ENCODE data around the gene TMEM135.

Gene TMEM135

GRCh38 chr11:87331273-87331672, 293.5 kb downstream of the TMEM135 start:
- DNase-seq (ENCODE audit: low read depth), result no peak
- TF ChIP-seq CTCF (conservative IDR thresholded peaks at IDR 0.05; ENCODE audit: low read depth, low read length), result no peak
- no peak overlapping the region for H3K4me3 ChIP-seq (ENCODE audit: low read depth, low read length)

GRCh38 chr11:87338046-87338639, 300.4 kb downstream of the TMEM135 start:
- no peak overlapping the region for H3K4me3 ChIP-seq (ENCODE audit: low read depth, low read length)
- DNase-seq (ENCODE audit: low read depth), result no peak
- TF ChIP-seq CTCF (conservative IDR thresholded peaks at IDR 0.05; ENCODE audit: low read depth, low read length), result no peak

GRCh38 chr11:87339416-87339815, 301.7 kb downstream of the TMEM135 start:
- no peak for TF ChIP-seq CTCF (conservative IDR thresholded peaks at IDR 0.05; ENCODE audit: low read depth, low read length)
- DNase-seq (ENCODE audit: low read depth), result no peak
- H3K4me3 ChIP-seq (ENCODE audit: low read depth, low read length), result no peak overlapping the region

GRCh38 chr11:87347441-87347840, 309.7 kb downstream of the TMEM135 start:
- no peak for DNase-seq (ENCODE audit: low read depth)
- H3K4me3 ChIP-seq (ENCODE audit: low read depth, low read length), result no peak overlapping the region
- TF ChIP-seq CTCF (conservative IDR thresholded peaks at IDR 0.05; ENCODE audit: low read depth, low read length), result no peak

GRCh38 chr11:87347854-87348253, 310.1 kb downstream of the TMEM135 start:
- no peak overlapping the region for H3K4me3 ChIP-seq (ENCODE audit: low read depth, low read length)
- DNase-seq (ENCODE audit: low read depth), result no peak
- no peak for TF ChIP-seq CTCF (conservative IDR thresholded peaks at IDR 0.05; ENCODE audit: low read depth, low read length)

GRCh38 chr11:87351676-87352075, 313.9 kb downstream of the TMEM135 start:
- DNase-seq (ENCODE audit: low read depth), result no peak
- no peak for TF ChIP-seq CTCF (conservative IDR thresholded peaks at IDR 0.05; ENCODE audit: low read depth, low read length)
- no peak overlapping the region for H3K4me3 ChIP-seq (ENCODE audit: low read depth, low read length)

All from choroid plexus epithelial cell (primary cell).